Duodenal mucosa (tissue), 2 donors: ENCODE measurements around the gene TBPL1.

Source experiments
- H3K27ac ChIP-seq: one replicate; pipeline ENCODE4 v1.7.0; 2013; ENCODE audit warnings: low read depth, low read length
- H3K27me3 ChIP-seq, 2 donors: one replicate each; pipeline ENCODE4 v1.7.0; 2013; ENCODE audit warnings: low read length in 2 of 2, control low read depth in 1 of 2; ENCODE audit not compliant: insufficient read depth in 2 of 2, control insufficient read depth in 1 of 2
- H3K36me3 ChIP-seq, 2 donors: one replicate each; pipeline ENCODE4 v1.7.0; 2013; ENCODE audit warnings: low read length in 2 of 2, control low read depth in 1 of 2; ENCODE audit not compliant: insufficient read depth in 2 of 2, control insufficient read depth in 1 of 2
- H3K4me1 ChIP-seq, 2 donors: one replicate each; pipeline ENCODE4 v1.7.0; 2013; ENCODE audit warnings: low read length in 2 of 2, control low read depth in 1 of 2; ENCODE audit not compliant: insufficient read depth in 2 of 2, control insufficient read depth in 1 of 2
- H3K4me3 ChIP-seq, 2 donors: one replicate each; pipeline ENCODE4 v1.7.0; 2013; ENCODE audit warnings: low read length in 2 of 2, low read depth in 1 of 2
- H3K9ac ChIP-seq, 2 donors: one replicate each; pipeline ENCODE4 v1.7.0; 2013; ENCODE audit warnings: low read length in 2 of 2, low read depth in 1 of 2
- H3K9me3 ChIP-seq, 2 donors: one replicate each; pipeline ENCODE4 v1.7.0; 2013; ENCODE audit warnings: low read length in 2 of 2, control low read depth in 1 of 2; ENCODE audit not compliant: control insufficient read depth in 1 of 2

Gene TBPL1

DNA sequence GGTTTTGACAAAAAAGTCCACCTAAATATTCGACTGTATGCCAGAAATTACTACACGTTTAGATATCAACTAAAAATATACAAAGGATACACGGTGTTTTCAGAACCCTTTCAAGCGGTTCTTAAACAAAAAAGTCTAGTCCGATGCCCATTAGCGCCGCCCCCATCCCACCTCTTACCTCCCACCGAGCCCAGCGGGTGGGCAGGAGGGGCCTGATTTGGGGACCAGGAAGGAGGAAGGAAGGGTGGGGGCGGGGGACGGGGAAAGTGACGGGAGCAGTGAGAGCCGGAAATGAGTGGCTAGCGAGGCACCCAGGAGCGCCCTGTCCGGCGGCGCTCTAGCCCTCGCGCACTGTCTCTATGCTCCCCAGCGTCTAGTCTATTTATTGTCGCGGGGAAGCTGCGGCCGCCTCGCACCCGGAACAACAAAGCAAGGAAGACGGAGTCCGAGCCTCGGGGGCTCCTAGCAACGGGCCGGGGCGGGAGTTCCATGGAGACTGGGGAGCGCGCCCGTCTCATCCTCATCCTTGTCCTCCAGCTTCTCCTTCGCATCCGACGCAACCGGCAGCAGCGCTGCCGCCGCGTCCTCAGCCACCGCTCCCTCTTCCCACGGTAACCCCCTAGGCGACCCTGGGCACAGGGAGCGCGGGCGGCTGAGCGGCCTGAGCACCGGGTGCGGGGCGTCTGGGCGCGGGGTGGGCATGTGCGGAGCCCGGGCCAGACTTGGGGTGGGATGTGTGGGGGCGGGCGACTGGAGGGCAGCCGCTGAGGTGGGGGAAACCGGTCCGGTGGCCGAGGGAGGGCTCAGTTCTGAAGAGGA, at the start of gene TBPL1:
TBPL1 (plus strand) TSS at position 410 of the 819 bp plus-strand sequence. CDS start 26,902 bp downstream, outside the sequence.
- no peaks in the 10 kb centered on the region for H3K27me3 ChIP-seq

DNA sequence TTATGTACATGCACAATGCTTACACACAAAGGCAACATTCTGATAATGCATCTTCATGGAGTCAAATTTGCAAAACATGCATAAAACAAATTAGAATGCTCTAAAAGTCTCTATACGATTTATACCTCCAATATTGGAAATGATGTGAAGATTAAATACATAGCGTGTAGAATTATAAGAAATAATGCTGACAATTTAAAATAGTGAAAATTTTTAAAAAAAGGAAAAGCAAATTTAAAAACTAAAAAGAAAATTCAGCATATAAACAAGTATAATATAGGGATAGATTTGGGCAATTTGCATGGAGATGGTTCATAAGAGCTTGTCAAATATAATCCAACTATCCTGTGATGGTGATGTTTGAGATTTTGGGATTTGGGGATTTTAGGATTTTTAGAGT, 49.2 kb upstream of the TBPL1 start:
- Histone ChIP-seq H3K4me1 (peaks cover 0 to 11% of the 10 kb centered on the region in 2 donors), H3K36me3 (no peaks in the 10 kb centered on the region), H3K4me3 (no peak overlapping the region), H3K9ac (no peak overlapping the region), H3K9me3 (no peaks in the 10 kb centered on the region), H3K27me3 (no peaks in the 10 kb centered on the region), H3K27ac (no peak overlapping the region)

More for the DNA sequence above, at the start of gene TBPL1:
- no peaks in the 10 kb centered on the region for H3K9me3 ChIP-seq
- H3K36me3 ChIP-seq, result no peaks in the 10 kb centered on the region
- peaks cover 30% of the 10 kb centered on the region in 2 donors for H3K4me1 ChIP-seq
- H3K9ac ChIP-seq, result peak within 1 kb of the TSS; percentile 82 to 84
- peak within 1 kb of the TSS; percentile 97 to 100 for H3K4me3 ChIP-seq
- H3K27ac ChIP-seq, result peak within 1 kb of the TSS; percentile 90

GRCh38 chr6:133906050-133906449, 47.0 kb upstream of the TBPL1 start:
- Histone ChIP-seq H3K9me3 (no peaks in the 10 kb centered on the region), H3K27ac (no peak overlapping the region), H3K27me3 (peaks cover 0 to 3% of the 10 kb centered on the region in 2 donors), H3K36me3 (no peaks in the 10 kb centered on the region), H3K9ac (no peak overlapping the region), H3K4me3 (no peak overlapping the region), H3K4me1 (peaks cover 0 to 11% of the 10 kb centered on the region in 2 donors)

DNA sequence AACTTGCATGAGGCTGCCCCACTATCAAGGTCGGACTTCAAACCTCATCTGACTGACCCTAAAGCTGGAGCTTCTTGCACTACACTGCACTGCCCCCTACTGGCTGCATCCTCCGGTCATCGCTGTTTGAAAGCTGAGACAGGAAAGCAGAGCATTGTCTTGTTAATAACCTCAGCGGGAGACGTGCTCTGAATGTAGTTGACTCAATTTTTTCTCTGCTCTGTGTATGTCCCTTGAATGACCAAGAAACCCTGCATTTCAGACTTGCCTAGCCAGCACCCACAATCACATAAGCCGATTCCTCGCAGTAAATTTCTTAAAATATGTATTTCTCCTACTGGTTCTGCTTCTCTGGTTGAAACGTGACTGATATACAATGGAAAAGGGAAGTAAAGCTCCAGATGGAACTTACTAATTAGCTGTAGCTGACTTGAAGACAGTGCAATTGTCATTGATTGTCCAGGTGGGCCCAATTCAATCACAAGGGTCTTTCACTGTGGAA, 36.3 kb upstream of the TBPL1 start:
- Histone ChIP-seq H3K9ac (peak overlapping the region in 1 of 2 donors; percentile 26), H3K4me3 (peak overlapping the region in 1 of 2 donors; percentile 24), H3K9me3 (no peaks in the 10 kb centered on the region), H3K27ac (no peak overlapping the region), H3K4me1 (no peaks in the 10 kb centered on the region), H3K27me3 (no peaks in the 10 kb centered on the region), H3K36me3 (no peaks in the 10 kb centered on the region)

- H3K9ac ChIP-seq, result no peak overlapping the region
- no peaks in the 10 kb centered on the region for H3K27me3 ChIP-seq
- no peak overlapping the region for H3K4me3 ChIP-seq
- H3K4me1 ChIP-seq, result no peaks in the 10 kb centered on the region
- H3K9me3 ChIP-seq, result no peaks in the 10 kb centered on the region
- no peaks in the 10 kb centered on the region for H3K36me3 ChIP-seq
- no peak overlapping the region for H3K27ac ChIP-seq
These were observed 35.2 kb upstream of the TBPL1 start for GRCh38 chr6:133917781-133918180.

DNA sequence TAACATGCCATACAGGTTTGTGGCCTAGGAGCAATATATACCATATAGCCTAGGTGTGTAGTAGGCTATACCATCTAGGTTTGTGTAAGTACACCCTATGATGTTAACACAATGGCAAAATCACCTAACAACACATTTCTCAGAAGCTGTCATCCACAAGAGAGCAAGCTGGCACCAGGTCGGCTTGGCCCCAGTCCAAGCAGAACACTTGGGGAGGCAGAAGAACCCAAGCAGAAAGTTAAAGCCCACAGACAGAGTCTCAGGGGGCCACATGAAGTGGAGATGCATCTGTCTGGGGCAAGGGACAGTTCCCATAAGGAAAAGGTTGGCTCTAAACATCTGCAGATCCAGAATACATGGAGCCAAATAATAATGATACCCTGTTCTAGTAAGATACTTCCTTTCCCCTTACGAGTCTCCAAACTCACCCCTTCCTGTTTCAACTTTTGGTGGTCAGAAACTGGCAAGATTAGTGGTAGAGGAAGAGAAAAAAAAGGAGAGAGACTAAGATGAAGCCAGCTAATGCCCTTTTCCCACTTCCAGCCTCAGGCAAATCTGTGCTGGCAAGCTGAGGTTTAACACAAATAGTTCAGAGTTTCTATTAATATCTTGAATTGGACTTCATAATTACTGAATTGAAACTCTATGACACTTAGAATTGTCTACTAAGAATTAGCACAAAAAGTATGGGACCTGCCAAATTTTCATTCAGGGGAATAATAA, 34.7 kb upstream of the TBPL1 start:
- no peak overlapping the region for H3K27ac ChIP-seq
- no peaks in the 10 kb centered on the region for H3K4me1 ChIP-seq
- H3K4me3 ChIP-seq, result no peak overlapping the region
- H3K27me3 ChIP-seq, result no peaks in the 10 kb centered on the region
- no peak overlapping the region for H3K9ac ChIP-seq
- no peaks in the 10 kb centered on the region for H3K36me3 ChIP-seq
- no peaks in the 10 kb centered on the region for H3K9me3 ChIP-seq

GRCh38 chr6:133919362-133919761, 33.7 kb upstream of the TBPL1 start:
- H3K36me3 ChIP-seq, result no peaks in the 10 kb centered on the region
- H3K9ac ChIP-seq, result no peak overlapping the region
- H3K4me3 ChIP-seq, result no peak overlapping the region
- no peaks in the 10 kb centered on the region for H3K27me3 ChIP-seq
- no peaks in the 10 kb centered on the region for H3K9me3 ChIP-seq
- H3K27ac ChIP-seq, result no peak overlapping the region
- H3K4me1 ChIP-seq, result no peaks in the 10 kb centered on the region

DNA sequence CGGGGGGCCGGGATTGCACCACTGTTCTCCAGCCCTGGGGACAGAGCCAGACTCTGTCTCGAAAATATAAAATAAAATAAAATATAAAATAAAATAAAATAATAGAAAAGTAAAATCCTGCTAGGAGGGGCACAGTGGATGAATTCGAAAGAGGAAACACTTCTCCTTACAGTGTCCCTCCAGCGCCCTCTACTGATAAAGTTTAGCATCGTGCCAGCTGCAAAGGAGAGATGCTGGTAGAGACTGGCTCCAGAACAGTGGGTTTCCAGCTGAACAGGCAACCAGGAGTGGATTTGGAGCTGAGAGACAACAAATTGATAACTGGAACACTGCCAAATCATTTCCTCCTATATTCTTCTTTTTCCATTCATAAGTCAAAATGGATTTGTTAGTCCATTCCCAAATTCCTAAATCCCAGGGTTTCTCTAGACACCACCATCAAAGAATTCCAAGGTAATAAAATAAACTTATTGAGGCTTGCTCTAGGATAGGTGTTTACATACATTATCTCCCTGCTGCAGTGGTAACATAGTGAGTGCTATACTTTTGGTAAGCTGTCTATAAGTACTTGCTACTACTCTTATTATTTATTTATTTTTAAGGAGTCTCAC, 31.7 kb upstream of the TBPL1 start:
- H3K4me1 ChIP-seq, result no peaks in the 10 kb centered on the region
- no peak overlapping the region for H3K9ac ChIP-seq
- no peaks in the 10 kb centered on the region for H3K9me3 ChIP-seq
- H3K4me3 ChIP-seq, result no peak overlapping the region
- no peak overlapping the region for H3K27ac ChIP-seq
- no peaks in the 10 kb centered on the region for H3K36me3 ChIP-seq
- H3K27me3 ChIP-seq, result peaks cover 0 to 2% of the 10 kb centered on the region in 2 donors

GRCh38 chr6:133923938-133924593, 29.0 kb upstream of the TBPL1 start:
- Histone ChIP-seq H3K9me3 (no peaks in the 10 kb centered on the region), H3K9ac (no peak overlapping the region), H3K4me3 (no peak overlapping the region), H3K27ac (no peak overlapping the region), H3K4me1 (no peaks in the 10 kb centered on the region), H3K27me3 (peaks cover 4 to 5% of the 10 kb centered on the region in 2 donors), H3K36me3 (no peaks in the 10 kb centered on the region)
